ENCODE data around the gene B3GNT7.
"Not testable (repeated sequence)": the region's sequence is repeated elsewhere in the genome, so short reads cannot be mapped to it uniquely, and the experiment has no call there.

B3GNT7 gene

DNA sequence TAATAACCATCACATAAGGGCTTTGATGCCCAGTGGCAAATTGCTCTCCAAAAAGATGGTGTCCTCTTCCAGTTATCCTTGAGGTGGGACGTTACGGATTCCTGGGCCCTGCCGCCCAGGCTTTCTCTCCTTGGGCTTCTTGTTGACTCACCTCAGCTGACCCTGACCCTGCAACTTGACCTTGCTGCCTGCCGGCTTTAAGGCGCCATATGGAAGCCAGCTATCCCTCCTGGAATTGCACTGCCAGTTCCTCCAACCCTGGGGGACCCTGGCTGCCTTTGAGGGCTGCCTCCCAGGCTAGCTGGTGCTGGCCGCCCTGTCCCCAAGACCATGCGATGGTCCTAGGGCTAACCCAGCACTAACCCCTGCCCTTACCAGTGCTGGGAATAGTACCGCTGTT is 28.3 kb upstream of the B3GNT7 start:
- DNase-seq = no peak

- DNase-seq = no peak
These were observed 25.7 kb upstream of the B3GNT7 start for GRCh38 chr2:231369580-231370428.

DNA sequence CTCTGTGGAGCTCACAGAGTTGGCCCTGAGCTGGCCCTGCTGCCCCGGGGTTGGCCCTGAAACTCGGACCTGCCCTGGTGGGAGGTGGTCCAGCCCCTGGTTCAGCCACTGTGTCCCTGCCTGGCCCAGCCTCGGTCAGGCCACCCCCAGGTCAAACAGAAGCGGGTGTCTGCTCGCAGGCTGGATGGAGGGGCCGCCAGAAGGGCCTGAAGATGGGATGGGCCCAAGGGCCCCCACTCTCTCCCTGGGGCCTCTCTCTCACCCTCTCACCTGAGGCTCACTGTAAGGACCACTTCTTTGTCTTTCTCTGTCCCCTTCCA is 25.1 kb upstream of the B3GNT7 start:
- DNase-seq = no peak

- no peak for DNase-seq
These were observed 24.6 kb upstream of the B3GNT7 start for GRCh38 chr2:231370749-231371429.

- DNase-seq = no peak
These were observed 24.0 kb upstream of the B3GNT7 start for GRCh38 chr2:231371430-231372054.

DNA sequence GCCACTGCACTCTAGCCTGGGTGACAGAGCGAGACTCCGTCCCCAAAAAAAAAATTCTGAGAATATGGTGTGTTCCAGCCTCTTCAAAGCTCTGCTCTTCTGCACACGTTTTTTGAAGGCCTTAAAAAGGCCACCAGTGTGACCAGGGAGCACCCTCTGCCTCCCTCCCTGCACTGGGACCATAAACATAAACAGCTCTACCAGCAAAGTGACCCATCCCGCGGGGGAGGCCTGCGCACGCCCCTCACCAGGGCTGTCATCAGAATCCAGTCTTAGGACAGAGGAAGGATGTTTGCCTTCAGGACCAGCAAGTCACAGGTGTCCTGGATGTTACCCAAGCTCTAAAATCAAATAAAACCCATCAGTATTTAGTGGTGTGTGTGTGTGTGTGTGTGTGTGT is 23.2 kb upstream of the B3GNT7 start:
- DNase-seq = no peak

GRCh38 chr2:231373184-231373583 is 22.3 kb upstream of the B3GNT7 start:
- DNase-seq = no peak

DNA sequence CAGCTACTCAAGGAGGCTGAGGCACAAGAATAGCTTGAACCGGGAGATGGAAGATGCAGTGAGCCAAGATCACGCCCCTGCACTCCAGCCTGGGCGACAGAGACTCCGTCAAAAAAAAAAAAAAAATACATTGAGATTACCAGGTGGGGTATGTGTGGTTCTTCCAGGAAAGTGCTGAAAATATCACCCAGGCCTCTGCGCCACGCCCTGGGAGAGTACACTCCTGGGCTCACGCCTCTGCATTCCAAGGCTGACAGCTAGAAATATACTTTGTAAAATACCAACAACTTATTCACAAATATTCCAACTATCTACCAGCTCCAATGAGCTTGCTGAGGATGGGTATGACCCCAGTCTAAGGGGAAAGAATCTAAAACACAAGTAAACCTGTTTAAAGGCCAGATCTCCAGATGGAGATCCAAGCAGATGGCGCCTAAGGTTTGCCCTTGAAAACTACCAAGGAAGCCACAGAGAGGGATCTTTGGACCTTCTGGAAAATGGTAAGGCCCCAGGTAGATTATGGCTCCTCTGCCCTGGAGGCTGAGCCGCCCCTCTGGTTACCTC is 21.6 kb upstream of the B3GNT7 start:
- DNase-seq = no peak

- DNase-seq = no peak
These were observed 20.7 kb upstream of the B3GNT7 start for GRCh38 chr2:231374771-231375170.

DNA sequence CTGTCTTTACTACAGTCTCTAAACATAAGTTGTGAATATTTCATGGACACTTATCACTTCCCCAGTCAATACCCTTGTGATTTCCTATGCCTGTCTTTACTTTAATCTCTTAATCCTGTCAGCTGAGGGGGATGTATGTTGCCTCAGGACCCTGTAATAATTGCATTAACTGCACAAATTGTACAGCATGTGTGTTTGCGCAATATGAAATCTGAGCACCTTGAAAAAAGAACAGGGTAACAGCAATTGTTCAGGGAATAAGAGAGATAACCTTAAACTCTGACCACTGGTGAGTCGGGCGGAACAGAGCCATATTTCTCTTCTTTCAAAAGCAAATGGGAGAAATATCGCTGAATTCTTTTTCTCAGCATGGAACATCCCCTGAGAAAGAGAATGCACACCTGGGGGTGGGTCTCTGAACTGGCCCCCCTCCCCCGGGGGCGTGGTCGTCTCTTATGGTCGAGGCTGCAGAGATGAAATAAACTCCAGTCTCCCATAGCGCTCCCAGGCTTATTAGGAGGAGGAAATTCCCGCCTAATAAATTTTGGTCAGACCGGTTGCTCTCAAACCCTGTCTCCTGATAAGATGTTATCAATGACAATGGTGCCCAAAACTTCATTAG is 19.4 kb upstream of the B3GNT7 start:
- DNase-seq = not testable (repeated sequence)

DNA sequence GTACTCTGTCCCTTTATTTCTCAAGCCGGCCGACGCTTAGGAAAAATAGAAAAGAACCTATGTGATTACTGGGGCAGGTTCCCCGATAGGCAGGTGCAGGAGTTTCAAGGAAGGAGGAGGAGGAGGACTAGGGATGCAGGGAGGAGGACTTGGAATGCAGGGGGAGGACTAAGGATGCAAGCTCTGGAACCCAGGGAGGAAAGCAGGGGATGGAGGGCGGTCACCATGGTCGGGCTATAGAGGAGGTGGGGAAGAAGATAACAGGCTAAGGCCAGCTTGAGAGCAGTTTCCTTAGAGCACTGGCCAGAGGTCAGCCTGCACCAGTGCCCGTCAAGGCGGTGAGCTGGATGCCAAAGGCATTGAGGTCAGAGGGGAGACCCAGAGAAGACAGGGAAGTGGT is 18.7 kb upstream of the B3GNT7 start:
- DNase-seq = no peak

DNA sequence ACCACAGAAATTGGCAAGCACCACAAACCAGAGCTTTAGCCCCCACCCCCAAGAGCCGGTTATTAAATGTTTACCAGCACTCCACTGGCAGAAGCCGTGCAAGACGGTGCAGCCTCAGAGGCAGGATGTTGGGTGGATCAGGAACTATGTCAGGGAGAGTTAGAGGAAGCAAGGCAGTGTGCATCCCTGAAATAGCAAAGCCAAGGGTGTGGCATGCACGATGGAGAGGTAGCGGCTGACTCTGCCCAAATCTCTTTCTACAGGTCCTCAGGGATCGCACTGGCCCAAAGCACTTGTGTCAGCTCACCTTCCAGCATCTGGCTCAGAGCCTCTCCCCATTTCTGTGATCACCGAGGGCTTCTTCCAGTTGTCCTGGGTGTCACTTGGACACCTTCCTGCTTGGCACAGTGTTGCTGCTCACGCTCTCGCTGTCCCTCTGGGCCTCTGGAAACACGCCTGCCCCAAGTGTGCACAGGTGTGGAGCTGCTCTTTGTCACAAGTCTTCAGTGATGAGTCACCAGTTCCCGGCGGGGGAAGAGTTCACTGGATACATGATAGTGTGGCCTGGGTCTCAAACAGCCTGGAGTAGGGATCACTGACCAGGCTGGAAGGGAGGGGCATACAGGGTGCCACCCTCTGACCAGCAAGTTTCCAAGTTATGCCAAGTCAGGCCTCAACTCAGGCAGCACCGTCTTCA is 17.3 kb upstream of the B3GNT7 start:
- no peak for DNase-seq

GRCh38 chr2:231379266-231380215 is 16.0 kb upstream of the B3GNT7 start:
- DNase-seq = no peak

DNA sequence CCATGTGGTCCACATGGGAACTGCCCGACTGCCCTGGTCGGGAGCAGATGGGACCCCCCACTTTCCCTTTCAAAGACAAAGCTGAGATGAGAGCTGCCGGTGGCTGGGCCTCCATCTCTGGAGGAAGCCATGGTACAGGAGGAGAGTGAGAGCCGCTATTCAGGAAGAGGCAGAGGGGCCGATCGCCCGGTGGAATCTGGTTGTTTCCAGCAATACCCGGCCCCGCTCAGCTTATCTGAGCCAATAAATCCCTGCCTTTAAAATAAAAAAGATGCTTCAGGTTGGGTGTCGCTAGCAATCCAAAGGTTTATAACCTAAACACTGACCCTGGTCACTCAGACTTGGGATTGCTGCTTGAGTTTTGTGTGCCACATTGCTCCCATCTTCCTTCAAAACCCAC is 15.2 kb upstream of the B3GNT7 start:
- no peak for DNase-seq

DNA sequence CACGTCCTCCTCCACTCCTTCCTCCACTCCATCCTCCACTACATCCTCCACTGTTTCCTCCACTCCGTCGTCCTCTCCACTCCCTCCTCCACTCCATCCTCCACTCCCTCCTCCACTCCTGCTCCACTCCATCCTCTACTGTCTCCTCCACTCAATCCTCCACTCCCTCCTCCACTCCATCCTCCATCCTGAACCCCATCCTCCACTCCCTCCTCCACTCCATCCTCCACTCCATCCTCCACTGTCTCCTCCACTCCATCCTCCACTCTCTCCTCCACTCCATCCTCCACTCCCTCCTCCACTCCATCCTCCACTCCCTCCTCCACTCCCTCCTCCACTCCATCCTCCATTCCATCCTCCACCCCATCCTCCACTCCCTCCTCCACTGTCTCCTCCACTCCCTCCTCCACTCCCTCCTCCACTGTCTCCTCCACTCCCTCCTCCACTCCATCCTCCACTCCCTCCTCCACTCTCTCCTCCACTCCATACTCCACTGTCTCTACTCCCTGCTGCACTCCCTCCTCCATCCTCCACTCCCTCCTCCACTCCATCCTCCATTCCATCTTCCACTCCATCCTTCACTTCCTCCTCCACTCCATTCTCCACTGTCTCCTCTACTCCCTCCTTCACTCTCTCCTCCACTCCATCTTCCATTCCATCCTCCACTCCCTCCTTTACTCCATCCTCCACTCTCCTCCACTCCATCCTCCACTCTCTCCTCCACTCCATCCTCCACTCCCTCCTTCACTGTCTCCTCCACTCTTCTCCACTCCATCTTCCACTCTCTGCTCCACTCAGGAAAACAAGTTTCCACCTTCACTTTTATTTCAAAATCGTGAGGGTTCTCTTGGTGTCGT is 14.3 kb upstream of the B3GNT7 start:
- no peak for DNase-seq

- DNase-seq = no peak
These were observed 13.4 kb upstream of the B3GNT7 start for GRCh38 chr2:231382116-231382515.

- no peak for DNase-seq
These were observed 11.9 kb upstream of the B3GNT7 start for GRCh38 chr2:231383416-231384108.

DNA sequence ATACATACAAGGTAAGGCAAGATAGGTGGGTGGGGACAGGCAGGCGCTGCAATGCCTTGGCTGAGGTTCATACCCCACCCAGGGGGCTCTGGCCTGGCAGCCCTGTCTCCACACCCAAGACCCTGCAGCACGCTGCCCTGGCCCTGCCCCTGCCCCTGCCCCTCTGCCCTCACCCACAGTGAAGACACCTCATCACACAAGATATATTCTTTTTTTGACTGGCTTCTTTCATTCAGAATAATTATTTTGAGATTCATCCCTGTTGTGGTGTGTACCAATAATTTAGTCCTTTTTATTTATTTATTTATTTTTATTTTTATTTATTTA is 11.4 kb upstream of the B3GNT7 start:
- no peak for DNase-seq

GRCh38 chr2:231384970-231385369 is 10.5 kb upstream of the B3GNT7 start:
- no peak for DNase-seq

- DNase-seq = no peak
These were observed 10.1 kb upstream of the B3GNT7 start for GRCh38 chr2:231385429-231385828.

All from KG1 (cell line).